Fibroblast of lung (primary cell): ENCODE results near the gene IGSF9. TPM values are rescaled to one million over a fixed set of nuclear protein-coding genes. Genes with fewer than 3 reads are reported as not detected.

Source experiments
- DNase-seq, 2 donors: peaks; one replicate each; pipeline versions ENCODE4 v3.0.0 to v3.0.0-alpha.2; 2010; ENCODE audit warnings: low read depth in 2 of 2
- H2AFZ ChIP-seq: 2 replicates; pipeline ENCODE4 v1.5.1; 2012; ENCODE audit warnings: low read length, control low read depth, inconsistent platforms
- H3K27ac ChIP-seq: 2 replicates; pipeline ENCODE4 v1.5.1; 2011; ENCODE audit warnings: low read length, control low read depth; ENCODE audit not compliant: insufficient read depth
- H3K27me3 ChIP-seq: 2 replicates; pipeline ENCODE4 v1.5.1; 2011; ENCODE audit warnings: mild to moderate bottlenecking, low read length; ENCODE audit not compliant: control insufficient read depth, insufficient read depth
- H3K36me3 ChIP-seq: 2 replicates; pipeline ENCODE4 v1.5.1; 2011; ENCODE audit warnings: low read length; ENCODE audit not compliant: control insufficient read depth, insufficient read depth
- H3K4me1 ChIP-seq: 2 replicates; pipeline ENCODE4 v1.5.1; 2011; ENCODE audit warnings: low read length; ENCODE audit not compliant: control insufficient read depth, insufficient read depth; ENCODE audit errors: extremely low read depth
- H3K4me2 ChIP-seq: 2 replicates; pipeline ENCODE4 v1.5.1; 2011; ENCODE audit warnings: low read length, control low read depth; ENCODE audit not compliant: insufficient read depth; ENCODE audit errors: extremely low read depth
- H3K4me3 ChIP-seq, 4 experiments: fragments of 200-600 bp in 1 of 4; sonication (generic) in 1 of 4; replicated peaks in 1 of 4; 2 replicates each; pipeline ENCODE4 v1.5.1; 2011 to 2016; ENCODE audit warnings: low read length in 4 of 4, low read depth in 3 of 4, mild to moderate bottlenecking in 3 of 4, control low read depth in 2 of 4, inconsistent platforms in 1 of 4, mixed read lengths in 1 of 4; ENCODE audit not compliant: insufficient read depth in 1 of 4; ENCODE audit errors: control extremely low read depth in 1 of 4
- H3K79me2 ChIP-seq: 2 replicates; pipeline ENCODE4 v1.5.1; 2012; ENCODE audit warnings: mild to moderate bottlenecking, low read length, inconsistent platforms; ENCODE audit not compliant: control insufficient read depth, insufficient read depth
- H3K9ac ChIP-seq: 2 replicates; pipeline ENCODE4 v1.5.1; 2011; ENCODE audit warnings: mild to moderate bottlenecking, low read length, control low read depth; ENCODE audit not compliant: insufficient read depth
- H3K9me3 ChIP-seq: 2 replicates; pipeline ENCODE4 v1.5.1; 2012; ENCODE audit warnings: low read depth, low read length; ENCODE audit not compliant: control insufficient read depth, insufficient read depth
- H4K20me1 ChIP-seq: 2 replicates; pipeline ENCODE4 v1.5.1; 2011; ENCODE audit warnings: low read length; ENCODE audit not compliant: control insufficient read depth, insufficient read depth; ENCODE audit errors: extremely low read depth
- CTCF ChIP-seq, 2 donors: IDR thresholded peaks in 1 of 2; conservative IDR thresholded peaks in 1 of 2; 1 replicate in 1 of 2; 2 replicates in 1 of 2; pipeline ENCODE4 v1.5.1; 2011 to 2012; ENCODE audit warnings: low read length in 2 of 2, control low read depth in 1 of 2, inconsistent platforms in 1 of 2, low read depth in 1 of 2, mild to moderate bottlenecking in 1 of 2
- EZH2 ChIP-seq: IDR thresholded peaks from 2 replicates; pipeline ENCODE4 v1.5.1; 2012; ENCODE audit warnings: low read length, control low read depth, mild to moderate bottlenecking; ENCODE audit errors: missing control alignments
- polyA plus RNA-seq, 2 donors: library from polyadenylated mRNA; depleted of rRNA in 1 of 2; stranded (reverse) in 1 of 2; unstranded in 1 of 2; fragments of >200 nt; gene quantifications; 2 replicates each; pipeline ENCODE4 v1.2.1, GENCODE V29; 2011 to 2012; ENCODE audit warnings: missing spikeins in 1 of 2
- total RNA-seq: library from RNA; depleted of rRNA; stranded (reverse); fragments of >200 nt; gene quantifications from 2 replicates; pipeline ENCODE4 v1.2.1, GENCODE V29; 2014

Gene IGSF9
- total and polyA plus RNA-seq, 2 donors (not counting 1 experiment from before 2014, with no cell fraction given): under 0.01 TPM; not detected in 1

GRCh38 chr1:159986531-159986930 is 41.1 kb upstream of the IGSF9 start:
- Histone ChIP-seq H3K79me2 (no peaks in the 10 kb centered on the region), H3K4me1 (no peaks in the 10 kb centered on the region)

GRCh38 chr1:159986093-159986492 is 40.7 kb upstream of the IGSF9 start:
- no peaks in the 10 kb centered on the region for H4K20me1 ChIP-seq
- H3K4me3 ChIP-seq: no peak overlapping the region
- H3K27me3 ChIP-seq: peaks cover 3% of the 10 kb centered on the region
- no peaks in the 10 kb centered on the region for H3K36me3 ChIP-seq
- DNase-seq: no peak
- no peak overlapping the region for H3K9ac ChIP-seq
- H3K4me1 ChIP-seq: no peaks in the 10 kb centered on the region
- TF ChIP-seq CTCF (conservative IDR thresholded peaks at IDR 0.05 in 1 of 2, IDR thresholded peaks at IDR 0.05 in 1 of 2; ENCODE audit: low read depth in 1 of 2, low read length in 2 of 2) (no peak), EZH2 (no peak)
- H3K9me3 ChIP-seq: no peaks in the 10 kb centered on the region
- no peak overlapping the region for H3K27ac ChIP-seq
- no peaks in the 10 kb centered on the region for H3K79me2 ChIP-seq
- no peak overlapping the region for H3K4me2 ChIP-seq
- no peak overlapping the region for H2AFZ ChIP-seq

More at GRCh38 chr1:159986531-159986930, 41.1 kb upstream of the IGSF9 start:
- no peaks in the 10 kb centered on the region for H3K36me3 ChIP-seq
- no peaks in the 10 kb centered on the region for H4K20me1 ChIP-seq
- no peak overlapping the region for H3K4me3 ChIP-seq
- TF ChIP-seq CTCF (conservative IDR thresholded peaks at IDR 0.05 in 1 of 2, IDR thresholded peaks at IDR 0.05 in 1 of 2; ENCODE audit: low read depth in 1 of 2, low read length in 2 of 2): no peak
- no peak for TF ChIP-seq EZH2
- H3K4me2 ChIP-seq: no peak overlapping the region
- H3K9me3 ChIP-seq: no peaks in the 10 kb centered on the region
- no peak overlapping the region for H3K9ac ChIP-seq
- H2AFZ ChIP-seq: no peak overlapping the region
- no peak overlapping the region for H3K27ac ChIP-seq
- no peak for DNase-seq
- peaks cover 3% of the 10 kb centered on the region for H3K27me3 ChIP-seq

GRCh38 chr1:159985473-159985872 is 40.1 kb upstream of the IGSF9 start:
- H3K27me3 ChIP-seq: peaks cover 3% of the 10 kb centered on the region
- no peaks in the 10 kb centered on the region for H3K9me3 ChIP-seq
- no peak overlapping the region for H3K9ac ChIP-seq
- H2AFZ ChIP-seq: no peak overlapping the region
- no peak overlapping the region for H3K27ac ChIP-seq
- no peak overlapping the region for H3K4me2 ChIP-seq
- TF ChIP-seq EZH2 (no peak), CTCF (conservative IDR thresholded peaks at IDR 0.05 in 1 of 2, IDR thresholded peaks at IDR 0.05 in 1 of 2; ENCODE audit: low read depth in 1 of 2, low read length in 2 of 2) (no peak)
- H3K79me2 ChIP-seq: no peaks in the 10 kb centered on the region
- H3K36me3 ChIP-seq: no peaks in the 10 kb centered on the region
- no peak for DNase-seq
- no peak overlapping the region for H3K4me3 ChIP-seq
- no peaks in the 10 kb centered on the region for H4K20me1 ChIP-seq
- no peaks in the 10 kb centered on the region for H3K4me1 ChIP-seq
